Suprapubic skin (tissue), 4 donors: ENCODE data around the gene MYO18A.

Experiments used
- POLR2A ChIP-seq, 2 donors: fragments of 450-650 bp; IDR thresholded peaks; one replicate each; pipeline ENCODE4 v1.6.1; 2017; ENCODE audit warnings: antibody characterized with exemption in 2 of 2, mild to moderate bottlenecking in 2 of 2, moderate library complexity in 2 of 2
- POLR2AphosphoS5 ChIP-seq, 3 donors: sonication (generic); formaldehyde crosslinking; IDR thresholded peaks; one replicate each; pipeline ENCODE4 v1.6.1; 2017; ENCODE audit warnings: antibody characterized with exemption in 3 of 3
- TF ChIP-seq, protein P1 (sequence below), 2 donors: fragments of 200-600 bp in 1 of 2; fragments of 450-650 bp in 1 of 2; sonication (generic) in 1 of 2; IDR thresholded peaks; one replicate each; pipeline ENCODE4 v1.5.1; 2016 to 2019; ENCODE audit warnings: antibody characterized with exemption in 2 of 2, mild to moderate bottlenecking in 1 of 2, moderate library complexity in 1 of 2

DNA sequence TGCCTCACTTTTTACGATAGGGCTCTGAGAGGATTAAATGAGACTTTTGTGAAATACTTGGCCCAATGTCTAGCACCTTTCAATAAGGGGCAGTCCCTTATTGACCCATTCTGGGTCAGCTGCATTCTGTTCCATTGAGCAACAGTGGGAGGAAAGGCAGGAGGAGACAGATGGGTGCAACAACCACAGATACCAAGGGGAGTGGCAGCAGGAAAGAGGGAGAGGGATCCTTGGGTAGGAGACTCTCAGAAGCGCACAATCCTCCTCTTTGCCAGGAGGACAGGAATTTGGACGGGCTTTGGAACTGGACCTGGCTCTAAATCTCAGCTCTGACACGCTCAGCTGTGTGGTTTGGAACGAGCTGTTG, 133.7 kb downstream of the MYO18A start:
- TF ChIP-seq, protein P1, sequence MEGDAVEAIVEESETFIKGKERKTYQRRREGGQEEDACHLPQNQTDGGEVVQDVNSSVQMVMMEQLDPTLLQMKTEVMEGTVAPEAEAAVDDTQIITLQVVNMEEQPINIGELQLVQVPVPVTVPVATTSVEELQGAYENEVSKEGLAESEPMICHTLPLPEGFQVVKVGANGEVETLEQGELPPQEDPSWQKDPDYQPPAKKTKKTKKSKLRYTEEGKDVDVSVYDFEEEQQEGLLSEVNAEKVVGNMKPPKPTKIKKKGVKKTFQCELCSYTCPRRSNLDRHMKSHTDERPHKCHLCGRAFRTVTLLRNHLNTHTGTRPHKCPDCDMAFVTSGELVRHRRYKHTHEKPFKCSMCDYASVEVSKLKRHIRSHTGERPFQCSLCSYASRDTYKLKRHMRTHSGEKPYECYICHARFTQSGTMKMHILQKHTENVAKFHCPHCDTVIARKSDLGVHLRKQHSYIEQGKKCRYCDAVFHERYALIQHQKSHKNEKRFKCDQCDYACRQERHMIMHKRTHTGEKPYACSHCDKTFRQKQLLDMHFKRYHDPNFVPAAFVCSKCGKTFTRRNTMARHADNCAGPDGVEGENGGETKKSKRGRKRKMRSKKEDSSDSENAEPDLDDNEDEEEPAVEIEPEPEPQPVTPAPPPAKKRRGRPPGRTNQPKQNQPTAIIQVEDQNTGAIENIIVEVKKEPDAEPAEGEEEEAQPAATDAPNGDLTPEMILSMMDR (IDR thresholded peaks at IDR 0.05) = no peak
- TF ChIP-seq POLR2AphosphoS5 (IDR thresholded peaks at IDR 0.05) (no peak), POLR2A (IDR thresholded peaks at IDR 0.05) (no peak)
